Measurements from ENCODE around the gene AKR7A3.

The AKR7A3 gene

DNA sequence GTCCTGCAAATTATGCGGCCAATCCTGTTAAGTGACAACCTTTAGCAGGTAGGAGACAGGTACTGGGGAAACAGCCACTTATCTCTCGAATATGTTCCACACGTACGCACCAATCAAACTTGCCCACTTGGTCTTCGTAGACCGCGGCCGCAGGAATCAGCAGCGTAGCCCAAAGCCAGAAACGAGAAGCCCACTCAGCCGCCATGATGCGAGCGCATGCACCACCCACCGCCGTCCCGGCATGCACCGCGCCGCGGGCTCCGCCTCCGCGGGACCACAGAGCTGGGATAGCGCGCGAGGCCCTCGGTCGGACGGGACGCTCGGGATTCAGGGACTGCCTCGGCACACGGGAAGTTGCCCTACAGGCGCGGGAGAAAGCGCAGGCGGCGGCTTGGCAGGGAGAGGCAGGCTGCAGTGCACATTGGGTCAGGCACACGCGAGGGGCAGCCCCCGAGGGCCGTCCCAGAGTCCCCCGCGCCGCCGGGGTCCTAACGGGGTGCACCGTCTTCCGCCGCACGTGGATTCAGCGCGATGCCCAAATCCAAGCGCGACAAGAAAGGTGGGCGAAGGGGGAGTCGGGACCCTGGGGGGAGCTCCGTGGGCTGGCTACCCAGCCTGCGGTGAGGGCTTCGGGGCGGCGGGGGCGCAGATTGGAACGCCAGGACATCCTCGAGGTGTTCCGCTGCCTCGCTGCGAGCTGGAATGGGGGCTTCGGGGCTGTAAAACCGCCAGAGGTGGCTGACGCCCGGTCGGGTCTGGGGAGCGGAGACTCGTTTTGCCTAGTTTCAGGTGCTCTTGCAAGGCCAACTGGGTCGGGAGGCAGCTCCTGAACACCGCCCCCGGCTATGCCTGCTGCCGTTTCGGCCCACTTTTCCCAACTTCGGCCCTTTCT is 37.0 kb downstream of the AKR7A3 start, which contains the start of the genes EMC1 and MRTO4:
Gene EMC1 (minus strand): TSS at position 220 of the 892 bp plus-strand sequence. CDS start 15 bp downstream, at position 205.
Gene MRTO4 (plus strand): TSS at position 501 of the 892 bp plus-strand sequence. CDS start 31 bp downstream, at position 532.
- peak; percentile 81 to 96 (median 88) for DNase-seq

DNA sequence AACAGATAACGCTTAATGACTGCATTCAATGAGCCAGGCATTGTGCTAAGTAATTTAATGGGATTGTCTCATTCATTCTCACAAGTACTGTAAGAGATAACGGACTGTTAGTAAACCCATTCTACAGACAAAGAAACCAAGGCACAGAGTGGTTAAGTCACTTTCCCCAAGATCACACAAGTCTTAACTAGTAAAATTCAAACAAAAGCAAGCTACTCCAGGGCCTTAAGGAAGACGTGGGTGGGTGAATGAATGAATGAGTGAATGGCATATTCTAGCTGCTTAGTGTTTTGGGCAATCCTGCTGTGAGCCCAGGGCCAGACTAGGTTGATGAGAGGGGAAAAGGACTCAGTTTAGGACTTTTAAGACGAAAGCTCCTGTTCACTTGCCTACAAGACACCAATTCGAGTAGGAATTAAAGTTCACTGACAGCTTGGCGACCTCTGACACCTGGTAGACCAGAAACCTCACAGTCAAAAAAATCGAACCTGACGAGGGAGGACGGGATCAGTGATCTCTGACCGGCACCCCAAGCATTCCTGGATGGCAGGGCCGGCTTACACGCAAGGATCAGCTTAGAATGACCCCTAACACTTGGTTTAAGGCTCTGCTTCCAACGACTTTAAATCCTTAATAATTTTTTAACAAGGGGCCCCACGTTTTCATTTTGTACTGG is 37.8 kb downstream of the AKR7A3 start:
- no peak for DNase-seq

DNA sequence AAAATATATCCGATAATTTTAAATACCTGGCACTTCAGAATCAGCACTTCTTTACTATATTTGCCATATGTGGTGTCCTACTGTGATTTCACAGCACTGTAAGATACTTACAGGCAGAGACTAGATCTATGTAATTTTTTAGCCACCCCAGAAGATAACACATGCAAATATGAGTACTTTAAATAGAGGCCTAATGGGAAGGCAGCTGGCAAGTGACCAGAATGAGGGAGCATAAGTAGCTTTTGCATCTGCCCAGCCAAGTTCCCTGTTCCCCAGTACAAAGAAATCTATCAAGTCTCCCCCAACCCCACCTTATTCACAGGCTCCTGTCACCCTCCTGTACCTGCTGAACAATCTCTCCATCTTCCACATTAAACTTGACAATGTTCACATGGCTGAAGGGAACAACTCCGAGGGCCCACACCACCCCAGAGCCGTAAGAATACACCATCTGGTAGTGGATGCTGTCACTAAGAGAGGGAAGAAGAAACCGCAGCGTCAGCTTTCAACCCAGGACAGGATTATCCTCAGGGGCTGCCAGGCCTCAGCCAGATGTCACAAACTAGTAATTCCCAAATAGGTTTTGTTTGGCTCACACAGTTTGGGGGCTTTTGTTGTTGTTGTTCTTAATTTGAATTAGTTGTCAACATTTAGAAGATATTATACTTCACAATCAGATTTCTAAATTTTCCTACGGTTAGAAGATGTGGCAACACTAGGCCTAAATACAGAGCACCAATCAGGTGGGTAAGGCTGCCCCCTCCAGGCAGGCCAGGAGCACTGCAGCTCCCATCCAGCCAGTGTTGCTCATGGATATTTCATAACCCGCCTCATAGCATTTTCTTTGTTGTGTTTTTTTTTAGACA is 47.7 kb downstream of the AKR7A3 start:
- DNase-seq = peak; percentile 23 to 62 (median 43)

DNA sequence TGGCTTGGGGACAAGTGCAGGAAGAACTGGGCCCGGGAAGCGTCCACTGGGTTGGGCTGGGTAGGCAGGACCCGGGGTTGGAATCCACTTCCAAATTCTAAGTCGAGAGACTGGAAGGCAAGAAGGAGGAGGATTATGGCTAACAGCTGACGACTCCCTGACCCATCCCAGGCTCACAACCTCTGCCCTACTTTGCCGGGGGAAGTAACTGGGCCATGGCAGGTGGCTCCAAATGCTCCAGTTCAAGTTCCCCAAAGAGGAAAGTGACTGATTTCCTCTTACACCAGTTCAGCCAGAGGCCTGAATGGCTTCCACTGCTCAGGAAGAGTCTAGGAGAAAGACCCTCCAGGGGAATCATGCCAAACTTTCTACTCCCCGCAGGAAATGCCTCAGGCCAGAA is 48.7 kb downstream of the AKR7A3 start:
- no peak for DNase-seq

DNA sequence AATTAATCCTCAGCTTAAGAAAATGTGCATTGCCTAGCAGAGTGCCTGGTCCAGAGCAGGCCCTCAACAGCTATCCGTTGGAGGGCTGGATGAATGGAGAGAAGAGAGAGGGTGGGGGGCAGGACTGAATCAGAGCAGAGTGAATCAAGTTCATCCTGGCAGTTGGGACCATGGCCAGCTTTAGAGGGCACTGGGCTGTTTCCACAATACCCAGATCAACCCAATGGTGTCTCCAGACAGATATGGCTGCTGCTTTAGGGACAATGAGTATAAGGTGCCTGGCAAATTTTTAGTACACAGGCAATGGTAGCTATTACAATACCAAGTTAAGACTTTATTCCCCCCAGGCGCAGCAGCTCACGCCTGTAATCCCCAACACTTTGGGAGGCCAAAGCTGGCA is 54.3 kb downstream of the AKR7A3 start:
- DNase-seq = no peak
